NCI-H2081 (cell line): Measurements from ENCODE around the gene STMN1.
A peak's percentile ranks its signal among the peaks of the same experiment; 100 is the strongest.

Experiments used
- DNase-seq, 2 experiments: peaks; one replicate each; lab custom pipeline; 2025; lab: John Stamatoyannopoulos, UW

The STMN1 gene

GRCh38 chr1:25895365-25895990 is 10.7 kb downstream of the STMN1 start:
- DNase-seq, result peak; percentile 81 to 83

- no peak for DNase-seq
Measured at GRCh38 chr1:25893116-25893515, 13.1 kb downstream of the STMN1 start.

GRCh38 chr1:25891606-25892005 is 14.6 kb downstream of the STMN1 start:
- no peak for DNase-seq

GRCh38 chr1:25890239-25891034 is 15.8 kb downstream of the STMN1 start:
- no peak for DNase-seq

- peak; percentile 50 to 78 for DNase-seq
Measured at GRCh38 chr1:25889470-25889869, 16.7 kb downstream of the STMN1 start.

DNA sequence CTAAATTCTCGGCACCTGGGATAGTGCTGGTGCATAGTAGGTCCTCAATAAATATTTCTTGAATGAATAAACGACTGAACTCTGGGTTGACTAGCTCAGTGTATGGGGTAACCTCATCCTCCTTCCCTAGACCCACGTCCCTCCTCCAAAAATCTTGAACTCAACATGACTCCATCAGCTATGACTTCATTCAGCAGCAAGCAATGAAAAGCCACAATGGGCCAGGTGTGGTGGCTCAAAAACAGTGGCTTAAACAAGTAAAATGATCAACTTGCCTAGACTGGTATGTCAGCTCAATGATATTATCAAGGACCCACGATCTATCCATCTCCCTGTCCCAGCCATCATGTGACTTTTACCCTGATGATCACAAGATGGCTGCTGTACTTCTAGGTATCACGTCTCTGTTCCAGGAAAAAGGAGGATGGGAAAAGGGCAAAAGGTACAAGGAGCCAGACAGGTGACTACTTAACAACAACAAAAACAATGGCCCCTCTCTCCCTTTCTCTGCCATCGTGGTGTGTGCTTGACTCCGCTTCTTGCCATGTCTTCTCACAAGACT is 17.7 kb downstream of the STMN1 start:
- DNase-seq, result no peak

DNA sequence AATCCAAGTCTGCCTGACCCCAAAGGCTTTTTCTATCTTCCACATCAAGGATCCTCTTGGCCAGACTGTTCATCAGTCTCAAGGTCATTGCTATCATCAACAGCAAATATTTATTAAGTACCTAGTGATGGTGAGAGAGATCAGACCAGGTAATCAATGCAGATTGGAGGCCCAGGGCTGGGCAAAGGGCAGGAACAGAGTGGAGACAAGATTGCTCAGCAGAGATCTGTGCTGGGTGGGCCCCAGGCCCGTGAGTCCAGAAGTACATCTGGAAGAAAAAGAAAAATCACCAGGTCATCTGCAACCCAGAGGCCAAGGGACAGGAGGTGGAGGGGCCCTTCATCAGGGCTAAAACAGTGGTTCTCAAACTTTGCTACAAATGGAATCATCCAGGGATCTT is 20.6 kb downstream of the STMN1 start:
- no peak for DNase-seq

GRCh38 chr1:25881266-25881665 is 25.0 kb downstream of the STMN1 start:
- no peak for DNase-seq

DNA sequence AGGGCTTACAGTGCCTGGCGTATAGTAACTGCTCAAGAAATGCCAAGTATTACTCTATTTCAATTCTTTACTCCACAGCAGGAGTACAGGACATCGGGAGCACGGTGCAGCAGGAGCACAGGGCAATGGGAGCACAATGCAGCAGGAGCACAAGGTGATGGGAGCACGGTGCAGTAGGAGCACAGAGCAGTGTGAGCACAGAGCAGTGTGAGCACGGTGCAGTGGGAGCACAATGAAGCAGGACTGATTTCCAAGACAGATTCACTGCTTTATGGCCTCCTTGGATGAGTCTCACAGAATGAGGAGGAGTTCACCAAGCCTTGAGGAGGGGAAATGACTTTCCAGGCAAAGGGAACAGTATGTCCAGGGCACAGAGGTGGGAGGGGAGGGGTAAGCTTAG is 25.7 kb downstream of the STMN1 start:
- DNase-seq, result no peak

GRCh38 chr1:25879675-25880074 is 26.5 kb downstream of the STMN1 start:
- DNase-seq, result no peak

DNA sequence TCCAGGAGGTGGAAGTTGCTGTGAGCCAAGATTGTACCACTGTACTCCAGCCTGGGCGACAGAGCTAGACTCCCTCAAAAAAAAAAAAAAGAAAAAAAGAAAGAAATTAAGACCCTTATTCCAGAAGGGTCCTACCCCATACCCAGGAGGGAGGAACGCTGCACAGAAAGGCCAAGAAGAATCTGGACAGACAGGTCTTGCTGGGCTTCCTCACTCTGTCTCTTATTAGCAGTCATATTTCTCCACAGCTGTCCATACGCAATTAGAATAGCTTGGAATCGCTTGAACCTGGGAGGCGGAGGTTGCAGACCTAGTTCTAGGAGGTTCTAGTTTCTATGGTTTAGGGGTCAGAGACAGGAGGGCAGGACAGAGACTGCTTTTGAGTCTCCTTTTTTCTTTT is 27.5 kb downstream of the STMN1 start:
- no peak for DNase-seq

GRCh38 chr1:25877155-25877554 is 29.1 kb downstream of the STMN1 start:
- DNase-seq, result no peak

GRCh38 chr1:25876693-25877077 is 29.5 kb downstream of the STMN1 start:
- no peak for DNase-seq

DNA sequence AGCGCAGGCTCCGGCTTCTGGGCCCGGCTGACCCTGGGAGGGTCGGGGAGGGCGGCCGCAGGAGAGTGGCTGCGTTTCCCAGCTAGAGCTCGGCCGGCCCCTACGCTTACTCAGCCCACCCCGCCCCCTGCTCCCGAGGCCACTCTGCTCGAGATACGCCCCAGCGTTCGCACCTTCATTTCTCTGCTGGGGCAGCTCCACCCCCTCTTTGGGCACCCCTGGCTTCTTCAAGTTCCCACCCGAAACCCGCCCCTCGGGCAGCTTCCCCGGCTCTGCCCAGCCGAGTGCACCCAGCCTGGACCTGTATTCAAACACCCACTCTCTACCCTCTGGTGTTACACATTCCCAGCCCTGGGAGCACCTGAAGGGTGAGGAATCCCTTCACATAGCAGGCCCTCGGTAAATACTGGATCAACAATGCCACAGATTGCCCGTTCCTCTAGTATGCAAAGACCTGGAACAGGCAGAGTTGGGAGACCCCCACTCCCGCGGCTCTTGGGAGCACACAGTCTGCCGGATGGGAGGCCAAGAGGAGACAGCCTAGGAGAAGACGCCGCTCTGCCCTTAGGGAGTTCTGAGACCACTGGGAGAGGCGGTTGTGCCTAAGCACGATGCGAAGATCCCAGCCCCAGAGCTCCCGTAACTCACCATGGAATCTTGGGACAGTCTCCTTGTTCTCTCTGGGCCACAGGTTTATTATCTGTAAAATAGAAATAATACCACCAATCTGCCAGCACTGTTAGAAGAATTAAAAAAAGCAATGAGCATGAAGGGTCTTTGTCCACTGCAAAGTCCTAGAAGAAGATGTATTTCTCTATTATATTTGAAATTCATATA is 30.1 kb downstream of the STMN1 start:
- DNase-seq, result no peak

GRCh38 chr1:25875154-25875855 is 30.9 kb downstream of the STMN1 start, which contains the start of gene PAQR7:
Gene PAQR7 (minus strand): TSS chr1:25875708. CDS start chr1:25863839, 11,869 bp downstream.
- DNase-seq, result peak; percentile 44 to 63

DNA sequence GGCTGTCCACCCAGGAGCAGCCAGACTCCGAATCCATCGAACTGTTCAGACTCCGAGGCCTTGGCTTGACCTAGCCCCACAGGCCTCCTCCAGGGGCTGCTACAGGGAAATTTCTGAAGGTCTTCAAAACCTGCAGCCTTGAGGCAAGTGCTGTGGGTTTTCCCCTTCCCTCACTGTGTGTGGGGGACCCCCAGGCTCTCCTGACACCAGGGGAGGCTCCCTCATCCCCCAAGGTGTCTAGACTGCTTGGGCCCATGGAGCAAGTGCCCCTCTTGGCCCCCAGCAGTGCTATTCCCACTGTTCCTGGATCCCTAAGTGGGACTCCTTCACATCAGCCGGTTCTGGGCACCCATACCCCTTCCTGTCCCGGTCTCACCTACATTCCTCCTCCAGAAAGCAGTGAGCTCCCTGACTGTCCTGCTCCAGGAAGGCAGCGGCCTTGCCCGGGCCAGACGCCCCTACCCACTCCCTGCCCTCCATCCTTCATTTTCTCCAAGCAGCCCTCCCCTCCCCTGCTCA is 31.5 kb downstream of the STMN1 start:
- no peak for DNase-seq

DNA sequence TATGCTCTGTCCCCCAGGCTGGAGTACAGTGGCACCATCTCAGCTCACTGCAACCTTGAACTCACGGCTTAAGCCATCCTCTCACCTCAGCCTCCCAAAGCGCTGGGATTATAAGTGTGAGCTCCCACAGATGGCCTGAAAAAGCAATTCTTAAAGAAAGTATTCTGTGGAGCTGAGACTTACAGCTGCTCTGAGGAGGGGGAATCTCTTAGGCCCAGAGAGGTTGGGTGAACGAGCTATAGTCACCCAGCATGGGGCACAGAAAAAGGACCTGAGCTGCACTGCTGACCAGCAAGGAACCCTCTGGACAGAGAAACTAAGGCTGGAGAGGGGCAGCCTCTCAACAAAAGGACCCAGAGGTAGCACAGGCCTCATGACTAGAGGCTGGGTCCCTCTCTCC is 32.0 kb downstream of the STMN1 start:
- no peak for DNase-seq

GRCh38 chr1:25873120-25873519 is 33.1 kb downstream of the STMN1 start:
- no peak for DNase-seq

- DNase-seq, result no peak
Measured at GRCh38 chr1:25872713-25873112, 33.5 kb downstream of the STMN1 start.

GRCh38 chr1:25871704-25872494 is 34.3 kb downstream of the STMN1 start:
- DNase-seq, result no peak
